Duodenal mucosa (tissue), 2 donors: ENCODE data around the gene CENPF.
"Not testable (repeated sequence)": the region's sequence is repeated elsewhere in the genome, so short reads cannot be mapped to it uniquely, and the experiment has no call there.

Source experiments
- H3K27ac ChIP-seq: one replicate; pipeline ENCODE4 v1.7.0; 2013; ENCODE audit warnings: low read depth, low read length
- H3K27me3 ChIP-seq, 2 donors: one replicate each; pipeline ENCODE4 v1.7.0; 2013; ENCODE audit warnings: low read length in 2 of 2, control low read depth in 1 of 2; ENCODE audit not compliant: insufficient read depth in 2 of 2, control insufficient read depth in 1 of 2
- H3K36me3 ChIP-seq, 2 donors: one replicate each; pipeline ENCODE4 v1.7.0; 2013; ENCODE audit warnings: low read length in 2 of 2, control low read depth in 1 of 2; ENCODE audit not compliant: insufficient read depth in 2 of 2, control insufficient read depth in 1 of 2
- H3K4me1 ChIP-seq, 2 donors: one replicate each; pipeline ENCODE4 v1.7.0; 2013; ENCODE audit warnings: low read length in 2 of 2, control low read depth in 1 of 2; ENCODE audit not compliant: insufficient read depth in 2 of 2, control insufficient read depth in 1 of 2
- H3K4me3 ChIP-seq, 2 donors: one replicate each; pipeline ENCODE4 v1.7.0; 2013; ENCODE audit warnings: low read length in 2 of 2, low read depth in 1 of 2
- H3K9ac ChIP-seq, 2 donors: one replicate each; pipeline ENCODE4 v1.7.0; 2013; ENCODE audit warnings: low read length in 2 of 2, low read depth in 1 of 2
- H3K9me3 ChIP-seq, 2 donors: one replicate each; pipeline ENCODE4 v1.7.0; 2013; ENCODE audit warnings: low read length in 2 of 2, control low read depth in 1 of 2; ENCODE audit not compliant: control insufficient read depth in 1 of 2

The CENPF gene

DNA sequence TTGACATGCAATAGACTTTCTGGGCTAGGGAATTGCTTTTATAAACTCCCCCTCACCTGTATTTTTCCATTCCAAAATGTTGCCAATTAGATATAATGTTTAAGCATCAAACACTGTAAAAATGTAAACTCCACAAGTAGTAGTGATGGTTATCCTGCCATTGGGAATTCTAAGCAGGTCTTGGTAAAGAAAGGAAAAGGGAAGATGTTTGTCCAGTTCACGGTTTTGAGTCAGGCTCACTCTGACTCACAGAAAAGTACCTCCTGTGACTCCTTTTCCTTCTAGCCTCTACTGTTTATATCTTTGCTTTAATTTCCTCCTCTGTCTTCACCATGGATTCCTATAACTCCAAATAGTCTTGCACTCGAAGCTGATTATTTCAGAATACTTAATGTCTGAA lies 32.6 kb upstream of the CENPF start:
- Histone ChIP-seq H3K4me1 (no peaks in the 10 kb centered on the region), H3K9ac (no peak overlapping the region), H3K27me3 (no peaks in the 10 kb centered on the region), H3K27ac (no peak overlapping the region), H3K9me3 (no peaks in the 10 kb centered on the region), H3K4me3 (no peak overlapping the region), H3K36me3 (no peaks in the 10 kb centered on the region)

- Histone ChIP-seq H3K36me3 (no peaks in the 10 kb centered on the region), H3K4me3 (no peak overlapping the region), H3K9me3 (peaks cover 7% of the 10 kb centered on the region in 2 donors), H3K27ac (no peak overlapping the region), H3K9ac (no peak overlapping the region), H3K4me1 (no peaks in the 10 kb centered on the region), H3K27me3 (no peaks in the 10 kb centered on the region)
Observed at GRCh38 chr1:214571281-214571680, 31.7 kb upstream of the CENPF start.

GRCh38 chr1:214573386-214574318 lies 29.3 kb upstream of the CENPF start:
- no peak overlapping the region for H3K9ac ChIP-seq
- no peaks in the 10 kb centered on the region for H3K27me3 ChIP-seq
- H3K27ac ChIP-seq, result no peak overlapping the region
- H3K9me3 ChIP-seq, result peaks cover 10 to 16% of the 10 kb centered on the region in 2 donors
- H3K4me3 ChIP-seq, result no peak overlapping the region
- H3K36me3 ChIP-seq, result no peaks in the 10 kb centered on the region
- no peaks in the 10 kb centered on the region for H3K4me1 ChIP-seq

DNA sequence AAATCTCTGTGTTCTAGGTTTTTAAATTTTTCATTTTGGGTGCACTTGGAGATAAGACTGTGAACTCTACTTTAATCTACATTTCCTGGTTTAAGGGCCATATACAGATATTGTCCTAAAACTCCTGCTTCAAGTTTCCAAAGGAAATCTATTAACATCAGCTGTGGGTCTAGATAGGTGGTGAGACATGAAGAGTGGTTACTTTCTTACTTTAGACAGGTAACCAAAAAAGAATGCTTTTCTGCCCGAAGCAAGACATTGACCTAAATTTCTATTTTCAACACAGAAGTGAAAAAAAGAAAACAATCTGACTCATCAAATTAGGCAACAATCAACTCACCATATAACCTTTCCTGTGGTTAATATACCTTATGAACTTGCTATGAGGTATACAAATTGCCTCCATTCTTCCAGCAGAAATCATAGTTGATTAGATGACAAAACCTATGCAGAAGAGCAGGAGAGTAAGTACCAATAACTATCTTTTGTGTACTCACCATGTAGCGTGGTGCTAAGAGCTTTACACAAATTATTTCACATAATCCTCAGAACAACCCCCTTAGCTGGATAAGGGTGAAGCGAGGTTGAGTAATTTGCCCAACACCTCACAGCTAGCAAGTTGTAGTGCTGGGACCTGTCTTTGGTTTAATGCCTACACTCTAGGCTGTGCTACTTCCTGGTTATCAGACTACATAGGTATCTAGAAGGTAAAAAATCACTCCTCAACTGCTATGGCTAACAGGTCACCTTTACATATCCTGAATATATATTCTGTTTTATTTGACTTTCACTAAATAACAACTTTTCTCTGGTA lies 28.2 kb upstream of the CENPF start:
- Histone ChIP-seq H3K27me3 (no peaks in the 10 kb centered on the region), H3K4me1 (no peaks in the 10 kb centered on the region), H3K9ac (no peak overlapping the region), H3K27ac (no peak overlapping the region), H3K4me3 (no peak overlapping the region), H3K36me3 (no peaks in the 10 kb centered on the region), H3K9me3 (peaks cover 10 to 16% of the 10 kb centered on the region in 2 donors)

- not testable (repeated sequence) for H3K4me3 ChIP-seq, H3K27ac ChIP-seq
- H3K9me3 ChIP-seq, result peaks cover 10 to 16% of the 10 kb centered on the region in 2 donors
Observed at GRCh38 chr1:214576120-214576519, 26.9 kb upstream of the CENPF start.

DNA sequence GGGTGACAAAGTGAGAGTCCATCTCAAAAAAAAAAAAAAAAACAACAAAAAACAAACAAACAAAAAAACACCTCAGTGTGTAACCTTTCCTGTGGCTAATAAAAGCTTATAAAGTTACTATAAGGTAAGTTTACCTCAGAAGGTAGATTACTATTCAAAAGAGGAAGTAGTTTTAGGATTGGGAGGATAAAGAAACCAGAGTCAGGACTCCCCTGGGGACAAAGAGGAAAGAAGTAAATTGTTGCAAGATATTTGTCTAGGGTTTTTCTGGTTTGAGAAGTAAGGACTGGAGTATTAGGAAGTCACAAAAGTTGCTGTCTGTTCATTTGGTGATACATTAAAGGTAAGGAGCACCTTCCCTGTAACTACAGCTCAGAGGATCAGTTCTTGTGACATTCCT lies 23.8 kb upstream of the CENPF start:
- H3K4me1 ChIP-seq, result no peaks in the 10 kb centered on the region
- no peak overlapping the region for H3K9ac ChIP-seq
- H3K27ac ChIP-seq, result no peak overlapping the region
- no peaks in the 10 kb centered on the region for H3K36me3 ChIP-seq
- H3K4me3 ChIP-seq, result no peak overlapping the region
- no peaks in the 10 kb centered on the region for H3K27me3 ChIP-seq
- peaks cover 10 to 16% of the 10 kb centered on the region in 2 donors for H3K9me3 ChIP-seq

More at GRCh38 chr1:214576120-214576519, 26.9 kb upstream of the CENPF start:
- not testable (repeated sequence) for H3K9ac ChIP-seq, H3K36me3 ChIP-seq, H3K27me3 ChIP-seq, H3K4me1 ChIP-seq

DNA sequence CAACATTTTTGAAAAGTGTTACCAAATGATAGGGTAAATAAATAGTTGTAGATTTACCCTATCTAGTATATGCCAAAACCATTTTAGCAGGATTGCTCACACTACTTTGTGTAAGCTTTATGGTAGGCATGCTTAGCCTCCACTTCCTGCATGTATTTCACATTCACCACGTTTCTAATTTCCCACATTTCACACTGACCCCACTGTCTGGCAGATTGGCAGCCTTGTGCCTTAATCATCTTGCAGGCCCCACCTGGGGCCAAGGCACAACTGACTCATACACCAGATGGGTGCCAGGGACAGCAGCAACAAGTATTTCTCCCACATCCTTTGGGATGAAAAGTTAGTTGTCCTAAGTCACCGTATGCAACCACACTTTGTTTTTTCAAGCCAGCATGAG lies 21.2 kb upstream of the CENPF start:
- H3K27ac ChIP-seq, result no peak overlapping the region
- H3K4me1 ChIP-seq, result no peaks in the 10 kb centered on the region
- no peak overlapping the region for H3K9ac ChIP-seq
- H3K36me3 ChIP-seq, result no peaks in the 10 kb centered on the region
- H3K4me3 ChIP-seq, result no peak overlapping the region
- H3K9me3 ChIP-seq, result peaks cover 0 to 5% of the 10 kb centered on the region in 2 donors
- no peaks in the 10 kb centered on the region for H3K27me3 ChIP-seq

- Histone ChIP-seq H3K4me1 (no peaks in the 10 kb centered on the region), H3K27me3 (no peaks in the 10 kb centered on the region), H3K9ac (no peak overlapping the region), H3K27ac (no peak overlapping the region), H3K36me3 (no peaks in the 10 kb centered on the region), H3K9me3 (no peaks in the 10 kb centered on the region), H3K4me3 (no peak overlapping the region)
Observed at GRCh38 chr1:214582289-214582891, 20.6 kb upstream of the CENPF start.

- Histone ChIP-seq H3K9me3 (no peaks in the 10 kb centered on the region), H3K36me3 (no peaks in the 10 kb centered on the region), H3K4me1 (no peaks in the 10 kb centered on the region), H3K4me3 (no peak overlapping the region), H3K27me3 (no peaks in the 10 kb centered on the region), H3K27ac (no peak overlapping the region), H3K9ac (no peak overlapping the region)
Observed at GRCh38 chr1:214583113-214583512, 19.9 kb upstream of the CENPF start.
